GM19438 (cell line): ENCODE data around the gene ARL17A.
"Not testable (repeated sequence)": the region's sequence is repeated elsewhere in the genome, so short reads cannot be mapped to it uniquely, and the experiment has no call there.

Source experiments
- ATAC-seq: cut with Tn5 transposase; IDR thresholded peaks from one replicate; pipeline ENCODE4 v1.9.1; 2021; ENCODE audit warnings: low read depth; ENCODE audit not compliant: unreplicated experiment

Gene ARL17A

GRCh38 chr17:46579083-46580075 is at the start of gene ARL17A:
ARL17A (minus strand) TSS chr17:46579691; CDS start chr17:46576322, 3,369 bp downstream.
- ATAC-seq: peak; percentile 87

GRCh38 chr17:46628753-46629436 is 49.4 kb upstream of the ARL17A start:
- peak; percentile 54 for ATAC-seq

- ATAC-seq: not testable (repeated sequence)
Observed at GRCh38 chr17:46627452-46627851, 48.0 kb upstream of the ARL17A start.

- ATAC-seq: not testable (repeated sequence)
Observed at GRCh38 chr17:46624726-46625125, 45.2 kb upstream of the ARL17A start.

- ATAC-seq: not testable (repeated sequence)
Observed at GRCh38 chr17:46623790-46624189, 44.3 kb upstream of the ARL17A start.

- not testable (repeated sequence) for ATAC-seq
Observed at GRCh38 chr17:46618975-46619374, 39.5 kb upstream of the ARL17A start.

- not testable (repeated sequence) for ATAC-seq
Observed at GRCh38 chr17:46617121-46617520, 37.6 kb upstream of the ARL17A start.

GRCh38 chr17:46613876-46614275 is 34.4 kb upstream of the ARL17A start:
- not testable (repeated sequence) for ATAC-seq

- ATAC-seq: not testable (repeated sequence)
Observed at GRCh38 chr17:46611304-46611703, 31.8 kb upstream of the ARL17A start.

GRCh38 chr17:46603125-46603524 is 23.6 kb upstream of the ARL17A start:
- ATAC-seq: peak; percentile 89

- not testable (repeated sequence) for ATAC-seq
Observed at GRCh38 chr17:46600767-46601166, 21.3 kb upstream of the ARL17A start.

- ATAC-seq: not testable (repeated sequence)
Observed at GRCh38 chr17:46598344-46598931, 18.9 kb upstream of the ARL17A start.

GRCh38 chr17:46591332-46591731 is 11.8 kb upstream of the ARL17A start:
- ATAC-seq: not testable (repeated sequence)

- ATAC-seq: peak; percentile 76
Observed at GRCh38 chr17:46590157-46591146, 11.0 kb upstream of the ARL17A start, which contains the start of gene NSF. NSF (plus strand) TSS chr17:46590669; CDS start chr17:46590776, 107 bp downstream.

GRCh38 chr17:46585444-46585843 is 6.0 kb upstream of the ARL17A start:
- ATAC-seq: not testable (repeated sequence)

- not testable (repeated sequence) for ATAC-seq
Observed at GRCh38 chr17:46580082-46580481, 591 bp upstream of the ARL17A start.

GRCh38 chr17:46571796-46572195 is 7.7 kb downstream of the ARL17A start:
- ATAC-seq: not testable (repeated sequence)

- not testable (repeated sequence) for ATAC-seq
Observed at GRCh38 chr17:46566980-46567379, 12.5 kb downstream of the ARL17A start.

GRCh38 chr17:46566284-46566683 is 13.2 kb downstream of the ARL17A start:
- ATAC-seq: not testable (repeated sequence)
